HepG2 (cell line): ENCODE results near the gene RUVBL2. TPM values are rescaled to one million over a fixed set of nuclear protein-coding genes. Genes with fewer than 3 reads are reported as not detected.

ENCODE experiments used
- CSRNP2 ChIP-seq: sonication (generic); formaldehyde crosslinking; conservative IDR thresholded peaks from 2 replicates; pipeline ENCODE4 v1.8.0; 2022; ENCODE audit warnings: low read depth, missing genetic modification reagents
- DMAP1 ChIP-seq: IDR thresholded peaks from 2 replicates; pipeline ENCODE4 v1.6.1; 2016
- FOSL1 ChIP-seq: sonication (generic); formaldehyde crosslinking; IDR thresholded peaks from 2 replicates; pipeline ENCODE4 v1.9.0; 2021; ENCODE audit warnings: missing genetic modification reagents, borderline replicate concordance
- GRHL1 ChIP-seq: sonication (generic); formaldehyde crosslinking; conservative IDR thresholded peaks from 2 replicates; pipeline ENCODE4 v1.8.0; 2022; ENCODE audit warnings: missing genetic modification reagents
- POGK ChIP-seq: sonication (generic); formaldehyde crosslinking; conservative IDR thresholded peaks from 2 replicates; pipeline ENCODE4 v1.8.0; 2022; ENCODE audit warnings: mild to moderate bottlenecking, moderate library complexity, missing genetic modification reagents
- RARA ChIP-seq: IDR thresholded peaks from 2 replicates; pipeline ENCODE4 v1.6.1; 2016; ENCODE audit warnings: missing genetic modification reagents, missing compliant biosample characterization
- TARDBP ChIP-seq: sonication (generic); formaldehyde crosslinking; IDR thresholded peaks from 2 replicates; pipeline ENCODE4 v1.8.0; 2022; ENCODE audit warnings: mild to moderate bottlenecking, missing genetic modification reagents
- TBP ChIP-seq: sonication (generic); formaldehyde crosslinking; IDR thresholded peaks from 2 replicates; pipeline ENCODE4 v1.5.0; 2020; ENCODE audit warnings: missing genetic modification reagents
- THYN1 ChIP-seq: sonication (generic); formaldehyde crosslinking; IDR thresholded peaks from 2 replicates; pipeline ENCODE4 v1.8.1; 2023; ENCODE audit warnings: low read depth, mild to moderate bottlenecking, moderate library complexity, missing genetic modification reagents, borderline replicate concordance
- WIZ ChIP-seq: sonication (generic); formaldehyde crosslinking; IDR thresholded peaks from 2 replicates; pipeline ENCODE4 v1.5.1; 2020; ENCODE audit warnings: mild to moderate bottlenecking, missing genetic modification reagents
- ZMAT3 ChIP-seq: sonication (generic); formaldehyde crosslinking; conservative IDR thresholded peaks from 2 replicates; pipeline ENCODE4 v1.7.0; 2021; ENCODE audit warnings: missing genetic modification reagents
- ZNF121 ChIP-seq: sonication (generic); formaldehyde crosslinking; IDR thresholded peaks from 2 replicates; pipeline ENCODE4 v1.5.0; 2020; ENCODE audit warnings: mild to moderate bottlenecking, missing genetic modification reagents
- ZNF232 ChIP-seq: sonication (generic); formaldehyde crosslinking; IDR thresholded peaks from 2 replicates; pipeline ENCODE4 v1.4.0; 2020; ENCODE audit warnings: missing genetic modification reagents, borderline replicate concordance
- ZNF34 ChIP-seq: sonication (generic); formaldehyde crosslinking; IDR thresholded peaks from 2 replicates; pipeline ENCODE4 v1.4.0; 2020; ENCODE audit warnings: mild to moderate bottlenecking, missing genetic modification reagents, borderline replicate concordance
- ZNF562 ChIP-seq: sonication (generic); formaldehyde crosslinking; IDR thresholded peaks from 2 replicates; pipeline ENCODE4 v1.8.0; 2022; ENCODE audit warnings: missing genetic modification reagents, borderline replicate concordance
- ZNF614 ChIP-seq: IDR thresholded peaks from 2 replicates; pipeline ENCODE4 v1.6.1; 2018; ENCODE audit warnings: missing biosample characterization, missing genetic modification reagents, inconsistent platforms, borderline replicate concordance
- ZNF772 ChIP-seq: sonication (generic); formaldehyde crosslinking; IDR thresholded peaks from 2 replicates; pipeline ENCODE4 v1.5.0; 2020; ENCODE audit warnings: mild to moderate bottlenecking, missing genetic modification reagents
- ZNF792 ChIP-seq: IDR thresholded peaks from 2 replicates; pipeline ENCODE4 v1.6.1; 2016
- ZNF816 ChIP-seq: sonication (generic); formaldehyde crosslinking; IDR thresholded peaks from 2 replicates; pipeline ENCODE4 v1.8.0; 2022; ENCODE audit warnings: missing genetic modification reagents, mild to moderate bottlenecking, borderline replicate concordance
- polyA plus RNA-seq, 8 experiments: library from polyadenylated mRNA; depleted of rRNA in 3 of 8; stranded (reverse) in 7 of 8; unstranded in 1 of 8; fragments of >200 nt; fragmentation: Illumina TruSeq in 4 of 8; extraction: Trizol in 4 of 8; gene quantifications; 2 replicates each; pipeline versions ENCODE4 v1.2.1 to v1.2.3, GENCODE V29; 2011 to 2016; ENCODE audit warnings: low read depth in 4 of 8, missing spikeins in 1 of 8, mixed read lengths in 1 of 8; ENCODE audit not compliant: insufficient read depth in 1 of 8
- total RNA-seq, 5 experiments: library from RNA; depleted of rRNA; stranded (reverse); fragments of >200 nt; fragmentation: Illumina TruSeq; extraction: Trizol; gene quantifications; 2 replicates each; pipeline ENCODE4 v1.2.3, GENCODE V29; 2016; ENCODE audit warnings: low read depth in 1 of 5
- TF ChIP-seq, protein P1 (sequence below): IDR thresholded peaks from 2 replicates; pipeline ENCODE4 v1.6.1; 2018; ENCODE audit warnings: missing genetic modification reagents
- TF ChIP-seq, protein P2 (sequence below): sonication (generic); formaldehyde crosslinking; IDR thresholded peaks from 2 replicates; pipeline ENCODE4 v1.8.0; 2022; ENCODE audit warnings: mild to moderate bottlenecking, missing genetic modification reagents; ENCODE audit not compliant: insufficient replicate concordance

The RUVBL2 gene
- total and polyA plus RNA-seq, 2 of the 13 experiments (the other 11 are each of a cell fraction or from before 2014, with no cell fraction given) = 120 to 122 TPM

GRCh38 chr19:48993175-48994034 lies at the start of gene RUVBL2, which contains the start of gene GYS1 (continued):
- no peak for TF ChIP-seq ZNF816 (CRISPR knock-in tag)
- no peak for TF ChIP-seq WIZ (CRISPR knock-in tag)
- no peak for TF ChIP-seq TBP (CRISPR knock-in tag)
- TF ChIP-seq ZNF232 (CRISPR knock-in tag) = no peak
- TF ChIP-seq, protein P1, sequence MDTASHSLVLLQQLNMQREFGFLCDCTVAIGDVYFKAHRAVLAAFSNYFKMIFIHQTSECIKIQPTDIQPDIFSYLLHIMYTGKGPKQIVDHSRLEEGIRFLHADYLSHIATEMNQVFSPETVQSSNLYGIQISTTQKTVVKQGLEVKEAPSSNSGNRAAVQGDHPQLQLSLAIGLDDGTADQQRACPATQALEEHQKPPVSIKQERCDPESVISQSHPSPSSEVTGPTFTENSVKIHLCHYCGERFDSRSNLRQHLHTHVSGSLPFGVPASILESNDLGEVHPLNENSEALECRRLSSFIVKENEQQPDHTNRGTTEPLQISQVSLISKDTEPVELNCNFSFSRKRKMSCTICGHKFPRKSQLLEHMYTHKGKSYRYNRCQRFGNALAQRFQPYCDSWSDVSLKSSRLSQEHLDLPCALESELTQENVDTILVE = peak; percentile 43; the same call in 1 of the 2 replicates
- no peak for TF ChIP-seq ZNF121 (CRISPR knock-in tag)
- no peak; the same call in 1 of the 2 replicates for TF ChIP-seq TARDBP
- TF ChIP-seq RARA (CRISPR knock-in tag) = no peak
- TF ChIP-seq ZNF34 = no peak
- peak; percentile 85; the same call in 1 of the 2 replicates for TF ChIP-seq ZMAT3 (CRISPR knock-in tag)
- no peak for TF ChIP-seq THYN1
- no peak for TF ChIP-seq GRHL1 (CRISPR knock-in tag)
- TF ChIP-seq DMAP1 = no peak
- TF ChIP-seq ZNF792 = no peak
- TF ChIP-seq POGK = peak; percentile 83
- TF ChIP-seq, protein P2, sequence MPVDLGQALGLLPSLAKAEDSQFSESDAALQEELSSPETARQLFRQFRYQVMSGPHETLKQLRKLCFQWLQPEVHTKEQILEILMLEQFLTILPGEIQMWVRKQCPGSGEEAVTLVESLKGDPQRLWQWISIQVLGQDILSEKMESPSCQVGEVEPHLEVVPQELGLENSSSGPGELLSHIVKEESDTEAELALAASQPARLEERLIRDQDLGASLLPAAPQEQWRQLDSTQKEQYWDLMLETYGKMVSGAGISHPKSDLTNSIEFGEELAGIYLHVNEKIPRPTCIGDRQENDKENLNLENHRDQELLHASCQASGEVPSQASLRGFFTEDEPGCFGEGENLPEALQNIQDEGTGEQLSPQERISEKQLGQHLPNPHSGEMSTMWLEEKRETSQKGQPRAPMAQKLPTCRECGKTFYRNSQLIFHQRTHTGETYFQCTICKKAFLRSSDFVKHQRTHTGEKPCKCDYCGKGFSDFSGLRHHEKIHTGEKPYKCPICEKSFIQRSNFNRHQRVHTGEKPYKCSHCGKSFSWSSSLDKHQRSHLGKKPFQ (CRISPR knock-in tag) = peak; percentile 53
- TF ChIP-seq ZNF772 (CRISPR knock-in tag) = 0 out of 2 replicates have a peak, but pooled peaks have one; percentile 11
- TF ChIP-seq ZNF562 (CRISPR knock-in tag) = no peak
- TF ChIP-seq CSRNP2 = no peak
- no peak; the same call in 1 of the 2 replicates for TF ChIP-seq ZNF614 (CRISPR knock-in tag)
- no peak for TF ChIP-seq FOSL1 (CRISPR knock-in tag)
